ENCODE measurements around the gene KRTAP3-2. TPM values are rescaled to one million over a fixed set of nuclear protein-coding genes. Genes with fewer than 3 reads are reported as not detected.

The KRTAP3-2 gene
- total RNA-seq, 2 experiments from 2014 or later = not detected

DNA sequence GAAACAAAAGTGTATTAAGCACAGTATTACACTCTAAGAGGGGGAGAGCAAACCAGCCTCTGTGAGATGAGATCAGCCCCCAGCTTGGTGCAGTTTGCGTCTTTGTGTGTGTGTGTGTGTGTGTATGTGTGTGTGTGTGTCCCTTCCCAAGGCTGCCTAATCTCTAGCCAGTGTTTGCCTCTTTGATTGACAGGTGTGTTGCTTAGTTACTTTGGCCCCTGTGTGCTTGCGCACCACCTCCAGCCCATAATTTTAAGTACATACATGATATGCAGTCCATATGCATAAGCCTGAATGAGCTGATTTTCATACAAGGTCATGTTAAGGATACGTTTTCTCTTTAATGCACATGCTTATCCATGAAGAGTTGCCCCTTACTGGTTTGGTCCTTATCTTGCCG lies 2.1 kb upstream of the KRTAP3-2 start:
- ChIA-PET POLR2A (no interaction called here), CTCF (no interaction called here)
- no peak for DNase-seq
- H3K27me3 Mint-ChIP-seq = peaks cover 23% of the 10 kb centered on the region
- no peak overlapping the region for H3K27ac Mint-ChIP-seq
- no peaks in the 10 kb centered on the region for H3K9me3 Mint-ChIP-seq
- no peaks in the 10 kb centered on the region for H3K36me3 Mint-ChIP-seq (ENCODE audit: low read depth)
- no peaks in the 10 kb centered on the region for H3K4me1 Mint-ChIP-seq
- no peak overlapping the region for H3K4me3 Mint-ChIP-seq

GRCh38 chr17:40997361-40997760 lies 2.3 kb downstream of the KRTAP3-2 start:
- Mint-ChIP-seq H3K9me3 (no peaks in the 10 kb centered on the region), H3K4me3 (no peak overlapping the region), H3K4me1 (no peaks in the 10 kb centered on the region), H3K27ac (no peak overlapping the region), H3K36me3 (ENCODE audit: low read depth) (no peaks in the 10 kb centered on the region), H3K27me3 (peaks cover 40% of the 10 kb centered on the region)
- no peak for DNase-seq
- ChIA-PET CTCF (no interaction called here), POLR2A (no interaction called here)

GRCh38 chr17:40996829-40997228 lies 2.9 kb downstream of the KRTAP3-2 start:
- H3K9me3 Mint-ChIP-seq = no peaks in the 10 kb centered on the region

GRCh38 chr17:40995116-40995515 lies 4.6 kb downstream of the KRTAP3-2 start:
- ChIA-PET POLR2A (no interaction called here), CTCF (interaction anchor here (0.6 kb wide), 1 partner anchor 22 kb away, joined by 3 read pairs; no protein-coding TSS in a partner anchor)
- no peaks in the 10 kb centered on the region for H3K4me1 Mint-ChIP-seq
- no peak for DNase-seq
- H3K9me3 Mint-ChIP-seq = no peaks in the 10 kb centered on the region
- no peaks in the 10 kb centered on the region for H3K36me3 Mint-ChIP-seq (ENCODE audit: low read depth)
- no peak overlapping the region for H3K4me3 Mint-ChIP-seq
- H3K27ac Mint-ChIP-seq = no peak overlapping the region
- peaks cover 48% of the 10 kb centered on the region for H3K27me3 Mint-ChIP-seq

More at GRCh38 chr17:40996829-40997228, 2.9 kb downstream of the KRTAP3-2 start:
- Mint-ChIP-seq H3K4me1 (no peaks in the 10 kb centered on the region), H3K27ac (no peak overlapping the region), H3K27me3 (peaks cover 43% of the 10 kb centered on the region), H3K36me3 (ENCODE audit: low read depth) (no peaks in the 10 kb centered on the region), H3K4me3 (no peak overlapping the region)
- ChIA-PET POLR2A (no interaction called here), CTCF (no interaction called here)
- DNase-seq = no peak

- Mint-ChIP-seq H3K9me3 (no peaks in the 10 kb centered on the region), H3K27me3 (peaks cover 49% of the 10 kb centered on the region), H3K36me3 (ENCODE audit: low read depth) (no peaks in the 10 kb centered on the region), H3K27ac (no peak within 1 kb of the TSS), H3K4me3 (no peak within 1 kb of the TSS), H3K4me1 (no peaks in the 10 kb centered on the region)
- ChIA-PET POLR2A (no interaction called here), CTCF (no interaction called here)
- DNase-seq = no peak
Measured at GRCh38 chr17:40993839-40994238, 5.9 kb downstream of the KRTAP3-2 start, which contains the start of gene KRTAP3-3. Gene KRTAP3-3, minus strand, starts transcription at chr17:40994164. Its CDS starts 67 bp downstream, at chr17:40994097.

- Mint-ChIP-seq H3K9me3 (no peaks in the 10 kb centered on the region), H3K36me3 (ENCODE audit: low read depth) (no peaks in the 10 kb centered on the region), H3K4me3 (no peak overlapping the region), H3K4me1 (no peaks in the 10 kb centered on the region), H3K27me3 (peaks cover 45% of the 10 kb centered on the region), H3K27ac (no peak overlapping the region)
- ChIA-PET CTCF (no interaction called here), POLR2A (no interaction called here)
- DNase-seq = no peak
Measured at GRCh38 chr17:40993084-40993483, 6.6 kb downstream of the KRTAP3-2 start.

- H3K4me1 Mint-ChIP-seq = no peaks in the 10 kb centered on the region
- POLR2A ChIA-PET = no interaction called here
- CTCF ChIA-PET = interaction anchor here (0.5 kb wide), 1 partner anchor 549 kb away, joined by 3 read pairs; no protein-coding TSS in a partner anchor
- no peaks in the 10 kb centered on the region for H3K9me3 Mint-ChIP-seq
- H3K4me3 Mint-ChIP-seq = no peak overlapping the region
- peaks cover 45% of the 10 kb centered on the region for H3K27me3 Mint-ChIP-seq
- no peaks in the 10 kb centered on the region for H3K36me3 Mint-ChIP-seq (ENCODE audit: low read depth)
- no peak overlapping the region for H3K27ac Mint-ChIP-seq
- no peak for DNase-seq
Measured at GRCh38 chr17:40992666-40993065, 7.0 kb downstream of the KRTAP3-2 start.

DNA sequence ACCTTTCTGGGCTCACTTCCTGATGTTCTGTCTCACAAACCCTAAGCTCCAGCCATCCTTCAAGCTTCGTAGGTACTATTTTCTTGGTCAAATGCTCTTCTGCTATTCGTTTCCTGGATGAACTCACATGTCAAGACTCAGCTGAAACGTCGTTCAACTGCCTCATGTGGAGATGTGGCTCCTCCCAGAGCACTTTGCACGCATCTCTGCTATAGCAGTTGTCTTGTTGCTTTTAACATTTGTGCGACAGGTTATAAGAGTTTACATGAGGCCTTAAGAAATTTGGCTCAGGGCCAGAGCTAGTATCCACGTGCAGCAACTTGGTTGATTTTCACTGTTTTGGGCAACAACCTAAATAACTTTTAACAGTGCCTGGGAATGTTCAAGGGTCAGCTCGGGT lies 12.8 kb downstream of the KRTAP3-2 start:
- H3K9me3 Mint-ChIP-seq = no peaks in the 10 kb centered on the region

GRCh38 chr17:40984226-40984625 lies 15.5 kb downstream of the KRTAP3-2 start, which contains the start of gene KRT40:
Gene KRT40, minus strand, starts transcription at chr17:40984326. Its CDS starts 53 bp downstream, at chr17:40984273.
- no peaks in the 10 kb centered on the region for H3K36me3 Mint-ChIP-seq (ENCODE audit: low read depth)
- no peak within 1 kb of the TSS for H3K27ac Mint-ChIP-seq
- no peaks in the 10 kb centered on the region for H3K9me3 Mint-ChIP-seq
- no peaks in the 10 kb centered on the region for H3K4me1 Mint-ChIP-seq
- no peak within 1 kb of the TSS for H3K4me3 Mint-ChIP-seq
- POLR2A ChIA-PET = no interaction called here
- peaks cover 27% of the 10 kb centered on the region for H3K27me3 Mint-ChIP-seq
- CTCF ChIA-PET = no interaction called here
- no peak for DNase-seq

More for the DNA sequence above, 12.8 kb downstream of the KRTAP3-2 start:
- H3K27me3 Mint-ChIP-seq = peaks cover 35% of the 10 kb centered on the region
- ChIA-PET CTCF (no interaction called here), POLR2A (no interaction called here)
- H3K4me3 Mint-ChIP-seq = no peak overlapping the region
- no peaks in the 10 kb centered on the region for H3K36me3 Mint-ChIP-seq (ENCODE audit: low read depth)
- H3K4me1 Mint-ChIP-seq = no peaks in the 10 kb centered on the region
- no peak for DNase-seq
- H3K27ac Mint-ChIP-seq = no peak overlapping the region

GRCh38 chr17:40981115-40981514 lies 18.6 kb downstream of the KRTAP3-2 start:
- Mint-ChIP-seq H3K27ac (no peak overlapping the region), H3K36me3 (ENCODE audit: low read depth) (no peaks in the 10 kb centered on the region), H3K27me3 (peaks cover 19% of the 10 kb centered on the region), H3K9me3 (no peaks in the 10 kb centered on the region), H3K4me1 (no peaks in the 10 kb centered on the region), H3K4me3 (no peak overlapping the region)
- ChIA-PET CTCF (no interaction called here), POLR2A (no interaction called here)
- no peak for DNase-seq

GRCh38 chr17:40980596-40980995 lies 19.1 kb downstream of the KRTAP3-2 start:
- no peak overlapping the region for H3K27ac Mint-ChIP-seq
- H3K27me3 Mint-ChIP-seq = peaks cover 17% of the 10 kb centered on the region
- CTCF ChIA-PET = no interaction called here
- H3K9me3 Mint-ChIP-seq = no peaks in the 10 kb centered on the region
- H3K36me3 Mint-ChIP-seq (ENCODE audit: low read depth) = no peaks in the 10 kb centered on the region
- H3K4me3 Mint-ChIP-seq = no peak overlapping the region
- no peak for DNase-seq
- POLR2A ChIA-PET = no interaction called here
- no peaks in the 10 kb centered on the region for H3K4me1 Mint-ChIP-seq

GRCh38 chr17:40980117-40980516 lies 19.6 kb downstream of the KRTAP3-2 start:
- Mint-ChIP-seq H3K27me3 (peaks cover 21% of the 10 kb centered on the region), H3K4me3 (no peak overlapping the region), H3K36me3 (ENCODE audit: low read depth) (no peaks in the 10 kb centered on the region), H3K27ac (no peak overlapping the region), H3K9me3 (no peaks in the 10 kb centered on the region), H3K4me1 (no peaks in the 10 kb centered on the region)
- ChIA-PET POLR2A (no interaction called here), CTCF (no interaction called here)
- no peak for DNase-seq

- Mint-ChIP-seq H3K4me1 (no peaks in the 10 kb centered on the region), H3K36me3 (ENCODE audit: low read depth) (no peaks in the 10 kb centered on the region), H3K9me3 (no peaks in the 10 kb centered on the region), H3K27me3 (peaks cover 16% of the 10 kb centered on the region), H3K4me3 (no peak overlapping the region), H3K27ac (no peak overlapping the region)
- POLR2A ChIA-PET = no interaction called here
- DNase-seq = no peak
- CTCF ChIA-PET = no interaction called here
Measured at GRCh38 chr17:40978575-40979151, 21.0 kb downstream of the KRTAP3-2 start.

DNA sequence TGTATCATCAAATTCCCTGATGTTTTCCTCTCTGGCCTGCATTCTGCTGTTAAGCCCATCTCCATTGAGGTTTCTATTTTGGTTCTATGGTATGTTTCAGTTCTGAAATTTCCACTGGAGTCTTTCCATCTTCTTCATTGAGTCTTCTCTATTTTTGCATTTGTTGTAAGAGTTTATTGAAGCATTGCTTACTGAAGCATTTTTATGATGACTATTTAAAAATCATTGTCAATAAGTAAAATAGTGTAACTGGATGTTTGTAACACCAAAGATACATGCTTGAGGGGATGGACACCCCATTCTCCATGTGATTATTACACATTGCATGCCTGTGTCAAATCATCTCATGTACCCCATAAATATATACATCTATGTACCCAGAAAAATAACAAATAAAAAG lies 24.2 kb downstream of the KRTAP3-2 start:
- Mint-ChIP-seq H3K27me3 (peaks cover 18% of the 10 kb centered on the region), H3K4me1 (no peaks in the 10 kb centered on the region), H3K4me3 (no peak overlapping the region), H3K36me3 (ENCODE audit: low read depth) (no peaks in the 10 kb centered on the region), H3K9me3 (no peaks in the 10 kb centered on the region), H3K27ac (no peak overlapping the region)
- ChIA-PET CTCF (no interaction called here), POLR2A (no interaction called here)
- no peak for DNase-seq

Measured in activated CD4-positive, alpha-beta memory T cell treated with anti-CD3 and anti-CD28 coated beads, Interleukin-2, amount 10 ng/mL, durations not matched to agents 7 days and 5 days (primary cell).